ENCODE results near the gene METTL16.
"Not testable (repeated sequence)": the region's sequence is repeated elsewhere in the genome, so short reads cannot be mapped to it uniquely, and the experiment has no call there.

The METTL16 gene

DNA sequence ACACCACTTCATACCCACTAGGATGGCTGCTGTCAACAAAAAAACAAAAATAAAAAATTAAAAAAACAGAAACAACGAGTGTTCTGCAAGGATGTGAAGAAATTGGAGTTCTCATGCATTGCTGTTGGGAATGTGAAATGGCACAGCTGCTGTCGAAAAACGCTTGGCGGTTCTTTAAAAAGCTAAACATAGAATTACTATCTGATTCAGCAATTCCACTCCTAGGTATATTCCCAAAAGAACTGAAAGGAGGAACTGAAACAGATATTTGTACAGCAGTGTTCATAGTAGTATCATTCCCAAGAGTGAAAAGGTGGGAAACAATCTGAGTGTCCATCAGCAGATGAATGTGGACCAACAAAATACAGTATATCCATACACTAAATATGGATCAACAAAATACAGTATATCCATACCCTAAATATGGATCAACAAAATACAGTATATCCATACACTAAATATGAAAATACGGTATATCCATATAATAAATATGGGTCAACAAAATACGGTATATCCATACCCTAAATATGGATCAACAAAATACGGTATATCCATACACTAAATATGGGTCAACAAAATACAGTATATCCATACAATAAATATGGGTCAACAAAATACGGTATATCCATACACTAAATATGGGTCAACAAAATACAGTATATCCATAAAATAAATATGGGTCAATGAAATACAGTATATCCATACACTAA, 8.7 kb downstream of the METTL16 start:
- DNase-seq (ENCODE audit: low read depth), result no peak

DNA sequence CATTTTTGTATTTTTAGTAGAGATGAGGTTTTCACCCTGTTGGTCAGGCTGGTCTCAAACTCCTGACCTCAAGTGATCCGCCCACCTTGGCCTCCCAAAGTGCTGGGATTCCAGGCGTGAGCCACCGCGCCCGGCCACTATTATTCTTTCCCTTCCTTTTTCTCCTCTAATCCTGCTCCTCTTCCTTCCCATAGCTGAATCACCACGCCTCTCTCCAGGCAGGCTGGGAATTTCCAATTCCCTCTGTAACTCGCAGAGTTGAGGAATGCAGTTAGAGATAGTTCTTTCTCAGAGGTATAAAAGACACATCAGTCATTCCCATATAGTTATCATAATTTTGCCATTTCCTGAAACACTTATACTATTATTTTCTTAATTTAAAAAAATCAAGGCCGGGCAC, 11.2 kb downstream of the METTL16 start:
- DNase-seq (ENCODE audit: low read depth), result peak; percentile 15

DNA sequence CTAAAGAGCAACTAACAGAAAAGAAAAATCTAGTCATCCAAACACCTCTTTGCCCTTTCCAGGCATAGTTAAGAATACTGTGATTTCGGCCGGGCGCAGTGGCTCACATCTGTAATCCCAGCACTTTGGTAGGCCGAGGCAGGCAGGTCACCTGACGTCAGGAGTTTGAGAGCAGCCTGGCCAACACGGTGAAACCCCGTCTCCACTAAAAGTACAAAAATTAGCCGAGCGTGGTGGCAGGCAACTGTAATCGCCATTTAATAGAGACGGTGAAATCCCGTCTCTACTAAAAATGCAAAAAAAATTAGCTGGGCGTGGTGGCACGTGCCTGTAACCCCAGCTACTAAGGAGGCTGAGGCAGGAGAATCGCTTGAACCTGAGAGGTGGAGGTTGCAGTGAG, 22.4 kb downstream of the METTL16 start:
- DNase-seq (ENCODE audit: low read depth), result not testable (repeated sequence)

DNA sequence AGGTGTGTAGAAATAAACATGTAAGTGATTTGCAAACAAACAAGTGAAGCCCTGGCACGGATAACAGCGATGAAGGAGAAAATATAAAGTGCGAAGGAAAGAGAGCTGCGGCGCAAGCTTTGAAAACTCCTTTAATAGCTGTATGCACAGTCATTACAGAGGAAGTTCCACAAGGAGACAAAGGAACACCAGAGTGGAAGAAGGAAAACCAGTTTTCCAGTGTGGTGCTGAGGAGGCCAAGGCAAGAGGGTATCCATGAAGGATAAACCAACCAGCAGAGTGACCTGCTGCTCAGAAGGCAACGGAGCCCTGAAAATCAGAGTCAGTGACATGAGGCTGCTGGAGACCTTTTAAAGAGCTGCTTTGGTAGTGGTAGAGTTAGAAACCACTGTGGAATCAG, 24.4 kb downstream of the METTL16 start:
- DNase-seq (ENCODE audit: low read depth), result no peak

DNA sequence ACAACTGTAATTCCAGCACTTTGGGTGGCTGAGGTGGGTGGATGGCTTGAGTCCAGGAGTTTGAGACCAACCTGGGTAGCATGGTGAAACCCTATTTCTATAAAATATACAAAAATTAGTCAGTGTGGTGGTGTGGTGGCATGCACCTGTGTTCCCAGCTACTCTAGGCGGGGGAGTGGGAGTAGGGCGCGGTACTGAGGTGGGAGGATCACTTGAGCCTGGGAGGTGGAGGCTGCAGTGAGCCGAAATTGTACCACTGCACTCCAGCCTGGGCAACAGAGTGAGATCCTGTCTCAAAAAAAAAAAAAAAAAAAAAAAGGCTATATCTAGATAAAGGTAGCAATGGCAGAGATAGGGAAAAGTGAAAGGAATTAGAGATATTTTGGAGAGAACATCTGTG, 25.0 kb downstream of the METTL16 start:
- not testable (repeated sequence) for DNase-seq (ENCODE audit: low read depth)

DNA sequence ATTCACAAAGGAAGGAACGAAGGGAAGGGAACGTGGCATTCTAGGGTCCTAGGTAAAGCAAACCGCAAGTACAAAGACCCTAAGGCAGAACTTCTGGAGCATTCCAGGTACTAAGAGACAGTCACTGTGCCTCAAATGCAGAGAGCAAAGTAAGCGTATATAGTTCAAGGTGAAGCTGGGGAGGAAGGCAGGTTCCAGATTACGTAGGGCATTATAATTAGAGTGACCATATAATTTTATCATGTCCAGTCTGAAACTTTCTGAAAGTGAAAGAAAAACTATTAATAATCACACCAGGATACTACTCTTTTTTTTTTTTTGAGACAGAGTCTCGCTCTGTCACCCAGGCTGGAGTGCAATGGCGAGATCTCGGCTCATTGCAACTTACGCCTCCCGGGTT, 25.7 kb downstream of the METTL16 start:
- no peak for DNase-seq (ENCODE audit: low read depth)

DNA sequence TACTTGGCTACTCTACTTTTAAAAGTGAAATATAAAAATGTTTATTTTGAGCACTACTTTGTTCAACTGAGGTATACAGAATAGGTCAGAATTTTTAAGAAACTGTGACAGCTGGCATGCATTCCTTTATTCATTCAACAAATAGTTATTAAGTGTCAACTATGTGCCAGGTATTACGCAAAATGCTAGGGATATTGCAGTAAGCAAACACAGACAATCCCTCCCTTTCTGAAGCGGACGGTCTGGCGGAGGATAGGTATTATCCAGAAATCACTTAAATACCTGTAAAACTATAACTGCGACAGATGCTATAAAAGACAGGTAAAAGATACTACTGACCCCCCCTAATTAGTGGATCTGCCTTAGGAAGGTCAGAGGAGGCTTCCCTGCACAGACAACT, 26.1 kb downstream of the METTL16 start:
- peak; percentile 37 for DNase-seq (ENCODE audit: low read depth)

DNA sequence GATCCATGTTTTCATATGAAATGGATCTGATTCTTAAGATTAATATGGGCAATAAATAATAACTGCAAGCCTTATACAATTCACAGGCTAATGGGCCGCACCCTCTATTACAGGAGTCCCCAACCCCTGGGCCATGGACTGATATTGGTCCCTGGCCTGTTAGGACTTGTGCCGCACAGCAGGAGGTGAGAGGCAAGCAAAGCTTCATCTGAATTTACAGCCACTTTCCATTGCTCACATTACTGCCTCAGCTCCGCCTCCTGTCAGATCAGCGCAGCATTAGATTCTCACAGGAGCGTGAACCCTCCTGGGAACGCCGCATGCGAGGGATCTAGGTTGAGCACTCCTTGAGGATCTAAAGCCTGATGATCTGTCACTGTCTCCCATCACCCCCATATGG, 26.8 kb downstream of the METTL16 start:
- peak; percentile 27 for DNase-seq (ENCODE audit: low read depth)

DNA sequence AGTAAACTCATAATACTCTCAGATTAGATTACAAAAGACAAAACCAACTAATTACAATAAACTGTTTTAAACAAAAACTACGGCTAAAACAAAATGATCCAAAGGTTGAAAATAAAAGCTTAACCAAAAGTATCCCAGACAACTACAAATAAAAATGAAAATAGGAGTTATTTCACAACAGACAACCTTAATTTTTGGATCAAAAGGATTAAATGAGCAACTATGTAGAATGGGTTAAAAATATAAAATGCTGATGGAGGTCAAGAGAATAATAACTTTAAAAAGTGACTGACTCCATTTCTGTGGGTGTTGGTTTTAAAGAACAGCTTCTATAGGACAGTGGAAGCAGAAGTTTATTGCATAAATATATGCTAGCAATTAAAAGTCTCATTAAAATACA, 28.6 kb downstream of the METTL16 start:
- no peak for DNase-seq (ENCODE audit: low read depth)

DNA sequence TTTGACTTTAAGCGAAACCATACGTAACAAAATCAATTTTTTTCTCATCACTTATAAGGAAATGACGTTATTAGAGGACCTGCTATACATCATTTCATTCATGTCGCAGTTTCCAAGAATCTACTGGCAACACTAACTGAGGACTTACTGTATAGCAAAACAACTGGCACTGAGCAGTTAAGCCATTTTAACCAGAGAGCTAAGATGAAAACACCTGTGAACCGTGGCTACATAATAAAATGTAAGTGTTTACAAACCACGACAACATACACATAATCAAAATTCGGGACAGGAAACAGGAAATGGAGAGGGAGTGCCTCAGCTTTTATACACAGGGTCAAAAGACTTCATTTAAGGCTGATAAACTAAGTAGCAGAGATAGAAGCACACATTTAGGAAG, 29.5 kb downstream of the METTL16 start:
- no peak for DNase-seq (ENCODE audit: low read depth)

DNA sequence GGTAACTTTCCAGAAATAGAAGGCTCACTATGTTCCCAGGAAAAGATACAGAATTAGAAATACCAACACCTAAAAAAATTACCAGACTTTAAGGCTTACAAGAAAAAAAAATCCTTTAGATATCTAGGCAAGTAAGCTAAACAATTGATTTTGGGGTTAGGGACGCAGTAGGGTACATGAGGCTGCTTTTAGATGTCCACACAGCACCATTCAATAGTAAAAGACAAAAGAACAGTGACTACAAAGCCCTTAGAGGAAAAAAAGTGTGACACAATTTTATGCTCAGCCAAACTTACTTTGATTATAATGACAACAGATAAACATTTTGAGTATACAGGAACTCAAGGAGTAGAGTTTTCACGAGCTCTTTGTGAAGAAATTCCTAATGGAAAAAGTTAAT, 29.9 kb downstream of the METTL16 start:
- DNase-seq (ENCODE audit: low read depth), result no peak

DNA sequence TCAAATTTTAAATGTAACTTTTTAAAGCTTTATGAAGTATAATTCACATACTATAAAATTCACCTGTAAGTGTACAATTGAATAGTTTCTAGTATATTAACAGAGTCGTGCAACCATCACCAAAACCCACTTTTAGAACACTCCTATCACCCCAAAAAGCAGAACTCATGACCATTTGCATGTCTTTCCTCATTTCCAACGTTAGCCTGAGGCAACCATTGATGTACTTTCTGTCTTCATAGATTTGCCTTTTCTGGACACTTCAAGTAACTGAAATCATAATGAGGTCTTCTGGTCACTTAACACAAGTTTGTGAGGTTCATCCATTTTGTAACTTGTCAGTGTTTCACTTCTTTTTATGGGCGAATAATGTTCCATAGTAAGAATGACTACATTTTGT, 33.2 kb downstream of the METTL16 start:
- DNase-seq (ENCODE audit: low read depth), result no peak

DNA sequence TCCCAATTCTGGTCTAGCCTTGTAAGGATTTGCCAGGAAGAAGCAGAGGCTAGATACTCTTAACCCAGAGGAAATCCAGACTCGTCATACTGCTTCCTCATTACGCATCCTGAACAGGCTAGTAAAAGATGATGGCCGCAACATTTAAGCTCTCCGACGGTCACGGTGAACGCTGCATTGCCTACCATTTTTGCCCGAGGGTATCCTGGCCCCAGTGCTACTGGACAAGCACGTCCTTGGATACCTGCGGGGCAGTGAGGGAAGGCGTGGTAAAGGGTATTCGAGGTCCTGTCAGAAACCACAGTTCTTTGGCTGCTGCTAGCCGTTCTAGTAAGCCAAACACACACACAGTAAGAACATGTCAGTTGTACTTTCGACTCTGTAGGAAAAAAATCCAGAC, 36.6 kb downstream of the METTL16 start:
- no peak for DNase-seq (ENCODE audit: low read depth)

DNA sequence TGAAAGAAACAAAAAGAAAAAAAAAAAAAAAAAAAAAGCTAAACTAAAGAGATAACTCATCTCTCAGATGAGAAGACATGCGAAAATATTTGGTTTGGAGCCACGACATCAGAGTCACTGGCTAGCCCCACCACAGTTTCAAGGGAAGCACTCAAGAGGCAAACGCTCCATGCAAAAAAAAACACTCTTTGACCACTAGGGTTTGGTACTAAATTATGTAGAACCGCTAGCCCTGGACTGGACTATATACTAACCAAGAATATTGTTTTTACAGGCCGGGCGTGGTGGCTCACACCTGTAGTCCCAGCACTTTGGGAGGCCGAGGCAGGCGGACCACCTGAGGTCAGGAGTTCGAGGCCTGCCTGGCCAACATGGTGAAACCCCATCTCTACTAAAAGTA, 37.3 kb downstream of the METTL16 start:
- no peak for DNase-seq (ENCODE audit: low read depth)

DNA sequence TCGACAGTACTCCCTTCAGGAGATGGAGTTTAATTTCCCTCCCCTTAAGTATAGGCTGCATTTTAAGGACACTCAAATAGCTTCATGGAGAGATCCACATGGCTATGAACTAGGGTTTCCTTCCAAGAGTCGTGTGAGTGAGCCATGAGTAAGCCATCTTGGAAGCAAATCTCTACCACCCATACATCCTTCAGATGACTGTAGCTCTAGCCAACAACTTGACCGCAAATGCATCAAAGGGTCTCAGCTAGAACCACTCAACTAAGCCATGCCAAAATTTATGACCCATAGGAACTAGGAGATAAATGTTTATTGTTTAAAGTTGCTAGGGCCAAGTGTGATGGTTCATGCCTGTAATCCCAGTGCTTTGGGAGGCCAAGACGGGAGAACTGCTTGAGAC, 43.4 kb downstream of the METTL16 start:
- peak; percentile 33 for DNase-seq (ENCODE audit: low read depth)

DNA sequence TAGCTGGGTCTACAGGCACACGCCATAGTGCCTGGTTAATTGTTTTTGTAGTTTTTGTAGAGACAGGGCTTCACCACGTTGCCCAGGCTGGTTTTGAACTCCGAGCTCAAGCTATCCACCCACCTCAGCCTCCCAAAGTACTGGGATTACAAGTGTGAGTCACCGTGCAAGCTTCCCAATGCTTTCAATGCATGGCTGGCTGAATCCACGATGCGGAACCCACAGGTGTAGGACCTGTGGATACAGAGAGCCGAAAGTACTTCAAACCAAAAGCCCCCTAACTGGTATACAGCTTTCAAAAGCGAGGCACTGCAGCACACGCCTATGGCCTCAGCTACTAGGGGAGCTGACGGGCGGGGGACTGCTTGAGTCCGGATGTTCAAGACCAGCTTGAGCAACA, 44.8 kb downstream of the METTL16 start:
- DNase-seq (ENCODE audit: low read depth), result no peak

DNA sequence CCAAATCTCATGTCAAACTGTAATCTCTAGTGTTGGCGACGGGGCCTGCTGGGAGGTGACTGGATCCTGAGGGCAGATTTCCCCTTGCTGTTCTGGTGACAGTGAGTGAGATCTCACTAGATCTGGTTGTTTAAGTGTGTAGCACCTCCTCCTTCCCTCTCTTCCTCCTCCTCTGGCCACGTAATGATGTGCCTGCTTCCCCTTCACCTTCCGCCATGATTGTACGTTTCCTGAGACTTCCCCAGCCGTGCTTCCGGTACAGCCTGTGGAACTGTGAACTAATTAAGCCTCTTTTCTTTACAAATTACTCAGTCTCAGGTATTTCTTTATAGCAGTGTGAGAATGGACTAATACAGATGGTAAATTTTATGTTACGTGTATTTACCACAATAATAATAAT, 49.2 kb downstream of the METTL16 start:
- no peak for DNase-seq (ENCODE audit: low read depth)

DNA sequence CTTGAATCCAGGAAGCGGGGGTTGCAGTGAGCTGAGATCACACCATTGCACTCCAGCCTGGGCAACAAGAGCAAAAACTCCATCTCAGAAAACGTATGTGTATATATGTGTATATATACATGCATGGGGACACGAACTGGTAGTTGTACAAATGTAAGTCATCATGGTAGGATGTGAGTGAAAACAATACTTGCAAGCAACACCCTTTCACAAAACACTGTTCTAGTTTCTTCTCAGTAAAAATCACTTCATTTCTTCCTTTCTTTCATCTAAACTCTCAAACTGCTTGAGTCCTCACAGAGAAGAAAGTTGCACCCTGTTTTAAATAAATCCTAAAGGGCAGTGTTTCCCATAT, 51.8 kb downstream of the METTL16 start:
- DNase-seq (ENCODE audit: low read depth), result no peak

DNA sequence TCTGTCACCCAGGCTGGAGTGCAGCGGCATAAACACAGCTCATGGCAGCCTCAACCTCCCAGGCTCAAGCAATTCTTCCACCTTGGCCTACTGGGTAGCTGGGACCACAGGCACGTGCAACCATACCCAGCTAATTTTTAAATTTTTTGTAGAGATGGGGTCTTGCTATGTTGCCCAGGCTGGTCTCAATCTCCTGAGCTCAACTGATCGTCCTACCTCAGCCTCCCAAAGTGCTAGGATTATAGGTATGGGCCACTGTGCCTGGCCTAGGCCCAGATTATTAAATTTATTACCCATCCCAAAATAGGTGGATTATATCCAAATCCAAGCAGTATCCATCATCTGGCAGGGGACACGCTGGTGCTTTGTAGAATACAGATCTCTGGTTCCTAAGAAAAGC, 53.8 kb downstream of the METTL16 start:
- DNase-seq (ENCODE audit: low read depth), result no peak

DNA sequence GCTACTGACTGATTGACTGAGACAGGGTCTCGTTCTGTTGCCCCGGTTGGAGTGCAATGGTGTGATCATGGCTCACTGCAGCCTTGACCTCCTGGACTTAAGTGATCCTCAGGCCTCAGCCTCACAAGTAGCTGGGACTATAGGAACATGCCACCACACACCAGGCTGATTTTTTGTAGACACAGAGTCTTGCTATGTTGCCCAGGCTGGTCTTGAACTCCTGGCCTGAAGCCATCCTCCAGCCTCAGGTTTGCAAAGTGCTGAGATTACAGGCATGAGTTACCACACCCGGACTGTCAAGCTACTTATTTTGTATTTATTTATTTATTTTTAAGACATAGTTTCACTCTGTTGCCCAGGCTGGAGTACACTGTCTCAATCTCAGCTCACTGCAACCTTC, 55.2 kb downstream of the METTL16 start:
- DNase-seq (ENCODE audit: low read depth), result no peak

DNA sequence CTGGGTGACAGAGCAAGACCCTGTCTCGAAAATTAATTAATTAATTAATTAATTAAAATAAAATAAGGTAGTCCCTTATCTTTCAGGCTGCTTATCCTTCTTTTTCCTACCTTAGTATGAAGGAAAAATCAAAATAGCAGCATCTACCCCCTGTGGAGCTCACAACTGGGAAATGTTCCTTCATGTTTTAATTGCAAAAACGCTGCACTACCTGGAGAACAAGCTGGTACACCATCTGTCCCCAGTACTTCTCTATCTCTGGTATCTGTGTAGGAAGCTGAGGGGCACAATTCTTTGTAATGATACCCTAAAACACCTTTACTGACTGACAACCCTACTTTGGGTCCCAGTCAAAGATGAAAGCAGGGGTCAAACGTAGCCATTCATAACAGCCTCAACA, 55.7 kb downstream of the METTL16 start:
- DNase-seq (ENCODE audit: low read depth), result no peak

DNA sequence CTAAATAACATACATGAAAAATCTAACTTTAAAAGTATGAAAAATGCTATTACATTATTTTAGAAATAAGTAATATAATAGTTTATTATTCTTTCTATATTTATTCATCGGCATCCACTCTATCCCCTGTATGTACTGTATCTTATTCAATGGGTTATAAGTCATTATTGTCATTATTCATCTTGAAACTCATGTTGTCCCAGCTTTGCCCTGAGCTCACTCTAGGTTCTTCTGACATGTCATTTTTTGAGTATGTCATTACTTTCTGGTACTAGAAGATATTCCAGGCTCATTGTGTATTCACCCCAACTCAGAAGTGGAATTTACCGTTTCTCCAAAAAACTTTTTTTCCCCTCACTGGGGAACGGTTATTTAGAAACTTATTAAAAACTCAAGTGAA, 57.8 kb downstream of the METTL16 start:
- DNase-seq (ENCODE audit: low read depth), result no peak

DNA sequence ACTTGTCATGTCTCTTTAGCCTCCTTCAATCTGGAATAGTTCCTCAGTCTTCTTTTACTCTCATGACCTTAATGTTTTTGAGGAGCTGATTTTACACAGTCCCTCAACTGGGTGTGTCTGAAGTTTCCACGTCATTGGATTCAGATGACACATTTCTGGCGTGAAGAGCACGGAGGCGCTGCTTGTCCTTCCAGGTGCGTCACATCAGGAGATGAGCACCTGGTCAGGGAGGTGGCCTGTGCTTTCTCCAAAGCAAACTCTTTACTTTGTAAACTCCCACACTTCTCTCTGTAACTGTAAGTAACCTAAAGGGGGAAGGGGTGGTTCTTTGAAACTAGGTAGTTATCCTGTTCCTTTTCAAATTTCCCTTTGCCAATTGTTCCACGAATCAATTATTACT, 58.4 kb downstream of the METTL16 start:
- no peak for DNase-seq (ENCODE audit: low read depth)

DNA sequence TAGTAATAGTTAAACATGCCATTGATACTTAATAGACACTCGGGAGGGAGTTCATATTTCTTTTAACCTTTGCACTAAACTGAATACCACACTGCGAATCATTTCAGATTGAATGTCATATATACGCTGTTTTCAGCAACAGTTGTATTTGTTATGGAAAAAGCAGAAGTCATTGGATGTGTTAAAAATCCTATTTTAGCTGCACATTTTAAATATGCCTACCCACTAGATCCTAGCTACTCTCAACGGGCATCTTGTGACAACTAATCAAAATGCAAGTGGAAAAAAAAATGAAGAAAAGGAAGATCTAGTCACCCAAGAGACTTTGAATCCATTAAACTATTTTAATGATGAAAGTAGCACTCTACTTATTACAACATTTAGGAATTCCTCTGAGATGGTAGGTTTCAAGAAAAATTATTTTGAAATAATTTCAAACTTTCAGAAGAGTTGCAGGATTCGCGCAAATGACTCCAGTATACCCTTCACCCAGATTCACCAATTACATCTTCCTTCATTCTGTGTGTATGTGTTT, 59.4 kb downstream of the METTL16 start:
- DNase-seq (ENCODE audit: low read depth), result no peak

All from iris pigment epithelial cell (primary cell).